H1 (cell line): ENCODE results near the gene KAZALD1. TPM values are rescaled to one million over a fixed set of nuclear protein-coding genes. Genes with fewer than 3 reads are reported as not detected.

Experiments
- KDM4A ChIP-seq: IDR thresholded peaks from one replicate; pipeline ENCODE4 v1.7.1; 2012; ENCODE audit warnings: low read depth, mild to moderate bottlenecking, moderate library complexity, low read length, inconsistent platforms; ENCODE audit not compliant: severe bottlenecking
- polyA plus RNA-seq, 7 experiments: library from polyadenylated mRNA; depleted of rRNA in 3 of 7; stranded (reverse) in 5 of 7; unstranded in 2 of 7; fragments of >200 nt in 5 of 7; fragments of 200-250 nt in 2 of 7; gene quantifications; 1 replicate in 5 of 7; 2 replicates in 1 of 7; 4 replicates in 1 of 7; pipeline versions ENCODE4 v1.2.1 to v1.2.3, GENCODE V29; 2011 to 2013; ENCODE audit warnings: missing spikeins in 2 of 7, mixed read lengths in 2 of 7
- total RNA-seq: library from RNA; stranded (reverse); fragmentation: NEBNext Ultra II Directional; extraction: Animal tissue kit (Norgen Biotek cat#: 25700); gene quantifications from 2 replicates; pipeline ENCODE4 v1.2.1, GENCODE V29; 2021

Gene KAZALD1
- total and polyA plus RNA-seq, 2 of the 8 experiments (the other 6 are each of a cell fraction or from before 2014, with no cell fraction given): 0.65 to 1.9 TPM

- no peak for TF ChIP-seq KDM4A
- TF ChIP-seq, all 59 proteins: peak for 0
These were observed 25.1 kb upstream of the KAZALD1 start (continued) for GRCh38 chr10:101036726-101037125.
